ENCODE measurements around the gene FYB1. TPM values are rescaled to one million over a fixed set of nuclear protein-coding genes. Genes with fewer than 3 reads are reported as not detected.

FYB1 gene
- total RNA-seq, 2 experiments from 2014 or later = 0.16 TPM; not detected in 1

DNA sequence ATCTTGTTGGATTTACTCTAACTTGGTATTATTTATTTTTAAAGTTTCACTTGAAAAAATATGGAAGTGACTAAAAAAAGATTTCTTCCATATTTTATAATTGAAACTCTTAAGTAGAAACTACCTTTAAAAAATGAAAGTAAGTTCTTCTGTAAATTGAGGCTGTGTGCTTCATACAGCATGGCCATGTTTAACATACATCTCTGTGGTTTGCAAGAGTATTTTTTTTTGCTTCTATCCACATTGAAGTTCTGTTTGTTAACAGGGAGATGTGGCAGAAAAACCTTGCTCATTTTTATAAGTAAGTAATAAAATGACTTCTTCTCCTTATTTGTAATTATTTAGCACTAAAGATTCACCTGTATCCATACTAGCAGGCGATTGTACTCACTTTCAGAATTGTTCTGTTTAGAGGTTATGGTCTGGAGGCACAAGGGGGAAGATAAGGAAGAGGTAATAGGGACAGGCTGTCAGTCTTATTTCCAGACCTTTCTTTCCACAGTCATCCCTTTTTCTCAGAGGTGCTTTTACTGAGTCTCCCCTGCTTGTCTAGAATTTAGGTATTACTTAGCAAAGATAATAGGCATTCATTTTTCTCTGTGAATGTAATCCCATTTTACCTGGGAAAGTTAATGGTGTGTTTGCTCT lies 16.0 kb downstream of the FYB1 start:
- CTCF ChIA-PET (ENCODE audit: unreplicated experiment) = no interaction called here
- Histone ChIP-seq H3K4me2 (ENCODE audit: low read length) (no peak overlapping the region), H3K9me3 (ENCODE audit: low read length) (no peaks in the 10 kb centered on the region), H3K36me3 (ENCODE audit: insufficient read depth, low read length) (no peaks in the 10 kb centered on the region), H4K20me1 (ENCODE audit: insufficient read depth, low read length) (no peaks in the 10 kb centered on the region), H3K79me2 (ENCODE audit: insufficient read depth, low read depth, low read length) (no peaks in the 10 kb centered on the region), H3K27ac (ENCODE audit: low read depth, low read length, poor library complexity, severe bottlenecking) (no peak overlapping the region), H3K9me2 (ENCODE audit: insufficient read depth, low read length) (no peaks in the 10 kb centered on the region), H3K4me1 (ENCODE audit: insufficient read depth, low read length, poor library complexity, severe bottlenecking) (no peaks in the 10 kb centered on the region), H2AFZ (ENCODE audit: low read length) (0 out of 2 replicates have a peak overlapping the region, but pooled peaks have one; percentile 10), H3K4me3 (ENCODE audit: low read depth, low read length, poor library complexity, severe bottlenecking) (no peak overlapping the region)
- intact Hi-C loops (cut with micrococcal nuclease; ENCODE audit: unreplicated experiment) = no loop called here
- BruUV-seq (replicated peaks) = no TSS peak
- DNase-seq (ENCODE audit: low spot score) = no peak
- POLR2A ChIA-PET = interaction anchor here (1.2 kb wide), 1 partner anchor 32 kb away, joined by 4 read pairs; no protein-coding TSS in a partner anchor
- TF ChIP-seq EZH2phosphoT487 (IDR thresholded peaks at IDR 0.05; ENCODE audit: borderline replicate concordance, low read depth, low read length) = no peak
- TF ChIP-seq CTCF (conservative IDR thresholded peaks at IDR 0.05; ENCODE audit: low read length) = no peak

- H3K9me2 ChIP-seq (ENCODE audit: insufficient read depth, low read length) = no peaks in the 10 kb centered on the region
- ChIA-PET CTCF (ENCODE audit: unreplicated experiment) (no interaction called here), POLR2A (interaction anchor here (1.2 kb wide), 1 partner anchor 33 kb away, joined by 4 read pairs; no protein-coding TSS in a partner anchor)
- 0 out of 2 replicates have a peak overlapping the region, but pooled peaks have one; percentile 10 for H2AFZ ChIP-seq (ENCODE audit: low read length)
- intact Hi-C loops (cut with micrococcal nuclease; ENCODE audit: unreplicated experiment) = no loop called here
- no peak overlapping the region for H3K27ac ChIP-seq (ENCODE audit: low read depth, low read length, poor library complexity, severe bottlenecking)
- DNase-seq (ENCODE audit: low spot score) = no peak
- no peaks in the 10 kb centered on the region for H3K79me2 ChIP-seq (ENCODE audit: insufficient read depth, low read depth, low read length)
- no peak overlapping the region for H3K4me2 ChIP-seq (ENCODE audit: low read length)
- no peaks in the 10 kb centered on the region for H3K36me3 ChIP-seq (ENCODE audit: insufficient read depth, low read length)
- H3K9me3 ChIP-seq (ENCODE audit: low read length) = no peaks in the 10 kb centered on the region
- no TSS peak for BruUV-seq (replicated peaks)
- no peaks in the 10 kb centered on the region for H3K4me1 ChIP-seq (ENCODE audit: insufficient read depth, low read length, poor library complexity, severe bottlenecking)
- H4K20me1 ChIP-seq (ENCODE audit: insufficient read depth, low read length) = no peaks in the 10 kb centered on the region
- TF ChIP-seq CTCF (conservative IDR thresholded peaks at IDR 0.05; ENCODE audit: low read length) (no peak), EZH2phosphoT487 (IDR thresholded peaks at IDR 0.05; ENCODE audit: borderline replicate concordance, low read depth, low read length) (no peak)
- no peak overlapping the region for H3K4me3 ChIP-seq (ENCODE audit: low read depth, low read length, poor library complexity, severe bottlenecking)
Measured at GRCh38 chr5:39202597-39203274, 16.6 kb downstream of the FYB1 start.
